GM12892 (cell line): ENCODE results near the gene CACNA2D3.

Experiments
- DNase-seq: peaks from one replicate; pipeline ENCODE4 v3.0.0; 2011; ENCODE audit not compliant: insufficient read length
- FAIRE-seq: peaks from 2 replicates; lab custom pipeline; 2011; peaks lifted over from hg19 to GRCh38; lab: Jason Lieb, UNC
- POLR2A ChIP-seq: IDR thresholded peaks from 2 replicates; pipeline ENCODE4 v1.6.1; 2011; ENCODE audit warnings: low read depth, low read length, control low read depth
- POLR2AphosphoS5 ChIP-seq: IDR thresholded peaks from 2 replicates; pipeline ENCODE4 v1.6.1; 2011; ENCODE audit warnings: low read depth, low read length, control low read depth
- TAF1 ChIP-seq: IDR thresholded peaks from 2 replicates; pipeline ENCODE4 v1.6.1; 2011; ENCODE audit warnings: low read depth, mild to moderate bottlenecking, control low read depth, low read length, borderline replicate concordance

Gene CACNA2D3

GRCh38 chr3:54671511-54671910, 549.2 kb downstream of the CACNA2D3 start:
- TF ChIP-seq POLR2A: no peak
- TF ChIP-seq TAF1: no peak
- TF ChIP-seq POLR2AphosphoS5: no peak
- no peak for FAIRE-seq

GRCh38 chr3:54676087-54676486, 553.7 kb downstream of the CACNA2D3 start:
- DNase-seq (no peak), FAIRE-seq (no peak)
- TF ChIP-seq POLR2AphosphoS5 (no peak), TAF1 (no peak), POLR2A (no peak)

More at GRCh38 chr3:54671511-54671910, 549.2 kb downstream of the CACNA2D3 start:
- no peak for DNase-seq

DNA sequence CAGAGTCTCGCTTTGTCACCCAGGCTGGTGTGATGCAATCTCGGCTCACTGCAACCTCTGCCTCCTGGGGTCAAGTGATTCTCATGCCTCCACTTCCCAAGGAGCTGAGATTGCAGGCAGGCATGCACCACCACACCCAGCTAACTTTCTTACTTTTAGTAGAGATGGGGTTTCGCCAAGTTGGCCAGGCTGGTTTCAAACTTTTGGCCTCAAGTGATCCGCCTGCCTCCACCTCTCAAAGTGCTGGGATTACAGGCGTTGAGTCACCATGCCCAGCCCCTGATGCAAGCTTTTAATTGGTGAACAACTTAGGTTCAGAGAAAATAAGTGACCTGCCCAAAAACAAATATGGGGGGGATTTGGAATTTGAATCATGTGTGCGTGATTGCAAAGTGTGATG, 559.4 kb downstream of the CACNA2D3 start:
- TF ChIP-seq POLR2AphosphoS5: no peak
- TF ChIP-seq POLR2A: no peak
- no peak for TF ChIP-seq TAF1
- FAIRE-seq (no peak), DNase-seq (no peak)

- TF ChIP-seq POLR2A (no peak), TAF1 (no peak), POLR2AphosphoS5 (no peak)
- no peak for DNase-seq
- FAIRE-seq: no peak
Observed at GRCh38 chr3:54685213-54685612, 562.9 kb downstream of the CACNA2D3 start.

DNA sequence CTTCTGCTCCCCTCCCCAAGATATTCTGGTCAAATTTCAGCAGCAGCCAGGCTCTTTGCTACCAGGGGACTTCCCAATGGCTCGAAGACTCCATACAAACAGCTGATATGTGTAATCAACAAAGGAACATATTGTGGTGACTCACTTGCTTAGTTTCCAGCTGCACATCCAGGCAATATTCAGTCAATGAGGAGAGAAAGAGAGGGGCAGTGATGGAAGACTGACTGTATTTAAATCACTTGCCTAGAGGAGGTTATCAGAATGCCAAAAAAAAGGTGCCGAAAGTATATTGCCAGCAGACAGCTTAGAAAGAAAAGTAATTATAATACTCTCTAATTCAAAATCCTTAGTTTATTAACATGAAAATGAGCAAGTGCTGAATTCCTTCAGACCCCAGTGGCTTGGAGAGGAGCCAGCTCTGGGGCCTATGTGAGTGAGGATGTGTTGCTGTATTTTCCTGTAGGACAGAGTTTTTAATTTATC, 569.0 kb downstream of the CACNA2D3 start:
- DNase-seq: no peak
- TF ChIP-seq POLR2A (no peak), TAF1 (no peak), POLR2AphosphoS5 (no peak)
- FAIRE-seq: no peak

- no peak for FAIRE-seq
- no peak for DNase-seq
- no peak for TF ChIP-seq POLR2AphosphoS5
- TF ChIP-seq TAF1: no peak
- TF ChIP-seq POLR2A: no peak
Observed at GRCh38 chr3:54696313-54696712, 574.0 kb downstream of the CACNA2D3 start.

- DNase-seq: no peak
- TF ChIP-seq POLR2AphosphoS5 (no peak), TAF1 (no peak), POLR2A (no peak)
- FAIRE-seq: no peak
Observed at GRCh38 chr3:54698054-54698453, 575.7 kb downstream of the CACNA2D3 start.

DNA sequence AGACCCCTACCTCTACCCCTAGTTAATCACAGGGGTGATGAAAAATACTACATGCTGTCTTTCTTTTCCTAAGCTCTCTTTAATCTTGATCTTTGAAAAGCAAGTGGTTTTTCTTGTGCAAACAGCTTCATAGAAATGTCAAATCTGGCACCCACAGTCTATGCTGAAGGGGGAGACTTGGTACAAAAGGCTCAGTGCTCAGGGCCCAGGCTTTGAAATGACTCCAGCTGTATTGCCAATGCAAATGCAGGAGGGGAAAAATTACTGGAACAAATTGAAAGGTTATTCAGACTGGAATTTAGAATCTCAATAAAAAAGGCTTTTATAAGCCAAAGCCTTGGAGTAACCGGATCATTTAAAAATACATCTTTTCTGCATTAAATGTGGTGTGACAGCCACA, 581.6 kb downstream of the CACNA2D3 start:
- no peak for TF ChIP-seq TAF1
- no peak for TF ChIP-seq POLR2A
- no peak for TF ChIP-seq POLR2AphosphoS5
- DNase-seq (no peak), FAIRE-seq (no peak)

GRCh38 chr3:54705730-54706129, 583.4 kb downstream of the CACNA2D3 start:
- TF ChIP-seq POLR2AphosphoS5 (no peak), TAF1 (no peak), POLR2A (no peak)
- no peak for FAIRE-seq

GRCh38 chr3:54706738-54707137, 584.4 kb downstream of the CACNA2D3 start:
- no peak for FAIRE-seq

More at GRCh38 chr3:54705730-54706129, 583.4 kb downstream of the CACNA2D3 start:
- DNase-seq: no peak

DNA sequence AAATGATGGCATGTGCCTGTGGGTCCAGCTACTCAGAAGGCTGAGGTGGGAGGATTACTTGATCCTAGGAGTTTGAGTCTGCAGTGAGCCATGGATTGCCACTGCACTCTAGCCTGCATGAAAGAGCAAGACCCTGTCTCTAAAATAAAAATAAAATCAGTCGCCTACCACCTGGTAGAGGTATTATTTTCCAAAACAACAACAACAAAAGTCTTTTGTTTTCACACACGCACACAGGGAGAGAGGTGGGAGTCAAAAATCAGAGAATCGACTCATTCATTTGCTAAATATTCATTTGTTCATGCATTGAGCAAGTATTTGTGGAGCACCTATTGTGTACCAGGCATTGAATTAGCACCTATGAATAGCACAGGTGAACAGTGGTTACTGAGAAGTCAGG, 587.4 kb downstream of the CACNA2D3 start:
- DNase-seq (no peak), FAIRE-seq (no peak)
- TF ChIP-seq TAF1 (no peak), POLR2AphosphoS5 (no peak), POLR2A (no peak)

More at GRCh38 chr3:54706738-54707137, 584.4 kb downstream of the CACNA2D3 start:
- no peak for DNase-seq
- TF ChIP-seq POLR2A (no peak), POLR2AphosphoS5 (no peak), TAF1 (no peak)

GRCh38 chr3:54710954-54711353, 588.6 kb downstream of the CACNA2D3 start:
- no peak for DNase-seq
- no peak for FAIRE-seq

DNA sequence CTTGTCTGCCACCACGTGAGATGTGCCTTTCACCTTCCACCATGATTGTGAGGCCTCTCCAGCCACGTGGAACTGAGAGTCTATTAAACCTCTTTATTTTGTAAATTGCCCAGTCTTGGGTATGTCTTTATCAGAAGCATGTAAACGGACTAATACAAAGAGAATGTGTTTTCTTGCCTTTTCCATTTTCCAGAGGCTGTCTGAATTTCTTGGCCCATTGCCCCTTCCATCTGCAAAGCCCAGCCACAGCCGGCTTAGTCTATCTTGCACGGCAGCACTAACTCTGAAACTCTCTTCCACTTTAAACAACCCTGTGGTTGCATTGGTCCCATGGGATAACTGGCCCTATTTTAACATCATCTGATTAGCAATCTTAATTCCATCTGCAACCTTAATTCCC, 590.2 kb downstream of the CACNA2D3 start:
- FAIRE-seq: no peak
- TF ChIP-seq POLR2A (no peak), TAF1 (no peak), POLR2AphosphoS5 (no peak)
- no peak for DNase-seq

More at GRCh38 chr3:54710954-54711353, 588.6 kb downstream of the CACNA2D3 start:
- TF ChIP-seq TAF1: no peak
